Activated effector memory CD4-positive, alpha-beta T cell treated with anti-CD3 and anti-CD28 coated beads, Interleukin-2, amount 50 U/mL, for 16 hours (primary cell): Measurements from ENCODE around the gene LCORL.
A peak's percentile ranks its signal among the peaks of the same experiment; 100 is the strongest.

Source experiments
- DNase-seq: peaks from one replicate; pipeline ENCODE4 v3.0.0-alpha.2; 2020

Gene LCORL

DNA sequence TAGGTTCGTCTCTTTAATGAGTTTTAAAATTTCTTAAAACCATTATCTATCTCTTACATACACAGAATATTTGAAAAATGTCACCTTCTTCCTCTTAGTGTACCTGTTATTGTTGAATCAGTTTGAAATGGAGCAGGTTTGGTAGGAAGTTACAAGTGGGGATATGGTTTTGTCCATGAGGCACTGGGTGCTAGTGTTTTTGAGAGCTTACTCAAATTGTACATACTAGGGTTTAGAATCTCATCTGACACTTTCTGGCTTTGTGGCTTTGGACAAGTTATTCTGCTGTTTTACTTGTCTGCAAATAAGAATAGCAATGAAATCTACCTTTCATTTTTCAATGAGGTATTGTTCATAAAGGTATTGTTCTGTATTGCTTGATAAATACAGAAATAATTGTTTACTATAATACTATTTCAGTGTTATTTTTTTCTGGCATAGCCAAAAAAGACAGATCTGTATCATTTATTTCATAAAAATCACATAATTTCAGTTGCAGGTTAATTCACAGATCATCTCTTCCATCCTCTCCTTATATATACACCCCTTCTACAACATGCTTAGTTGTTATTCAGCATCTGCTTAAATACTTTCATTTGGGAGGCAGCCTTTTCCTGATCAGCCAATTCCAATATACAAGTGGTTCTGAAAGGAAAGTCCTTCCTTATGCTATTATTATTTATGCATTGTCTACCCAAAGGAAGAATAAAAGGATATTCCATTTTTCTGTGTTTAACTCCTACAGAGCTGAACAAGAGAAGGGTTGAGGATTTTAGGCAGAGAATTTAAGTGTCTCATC lies 197.5 kb downstream of the LCORL start:
- DNase-seq, result no peak

DNA sequence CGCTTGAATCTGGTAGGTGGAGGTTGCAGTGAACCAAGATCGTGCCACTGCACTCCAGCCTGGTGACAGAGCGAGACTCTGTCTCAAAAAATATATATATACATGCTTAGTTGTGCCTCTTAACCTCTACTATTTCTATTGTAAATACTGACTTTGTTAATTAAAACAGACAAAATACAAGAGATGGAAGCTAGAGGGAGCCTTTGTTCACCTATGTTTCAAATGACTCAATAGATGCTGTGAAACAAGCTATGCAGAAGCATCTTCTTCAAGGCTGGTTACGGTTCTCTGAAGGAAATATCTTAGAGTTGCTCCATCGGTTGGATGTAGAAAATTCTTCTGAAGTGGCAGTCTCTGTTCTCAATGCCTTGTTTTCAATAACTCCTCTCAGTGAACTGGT lies 204.5 kb downstream of the LCORL start:
- no peak for DNase-seq

- no peak for DNase-seq
These were observed 205.4 kb downstream of the LCORL start for GRCh38 chr4:17816142-17816541.

- DNase-seq, result no peak
These were observed 207.4 kb downstream of the LCORL start for GRCh38 chr4:17814140-17814539.

DNA sequence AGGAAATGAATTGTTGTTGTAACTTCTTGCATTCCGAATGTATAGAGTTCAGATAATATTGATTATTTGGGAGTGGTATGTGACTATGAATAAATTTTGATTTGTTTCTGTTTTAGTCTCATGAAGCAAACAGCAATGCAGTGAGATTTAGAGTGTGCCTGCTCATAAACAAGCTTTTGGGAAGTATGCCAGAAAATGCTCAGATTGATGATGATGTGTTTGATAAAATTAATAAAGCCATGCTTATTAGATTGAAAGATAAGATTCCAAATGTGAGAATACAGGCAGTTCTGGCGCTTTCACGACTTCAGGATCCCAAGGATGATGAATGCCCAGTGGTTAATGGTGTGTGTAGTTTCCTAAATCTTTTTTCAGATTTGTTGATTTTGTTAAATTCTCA lies 208.8 kb downstream of the LCORL start:
- DNase-seq, result no peak

DNA sequence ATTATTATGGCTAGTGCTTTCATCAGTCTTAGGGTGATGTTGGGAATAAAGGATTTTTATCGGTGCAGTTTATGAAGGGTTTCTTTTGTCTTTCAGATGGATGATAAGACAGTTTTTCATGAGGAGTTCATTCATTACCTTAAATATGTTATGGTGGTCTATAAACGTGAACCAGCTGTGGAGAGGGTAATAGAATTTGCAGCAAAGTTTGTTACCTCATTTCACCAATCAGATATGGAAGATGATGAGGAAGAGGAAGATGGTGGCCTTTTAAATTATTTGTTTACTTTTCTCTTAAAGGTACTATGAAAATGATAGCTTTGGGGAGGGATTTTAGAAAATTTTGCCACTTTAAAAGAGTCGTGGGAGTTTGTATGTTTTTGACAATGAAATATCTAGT lies 209.4 kb downstream of the LCORL start:
- DNase-seq, result no peak

GRCh38 chr4:17811078-17811603 lies 210.4 kb downstream of the LCORL start:
- no peak for DNase-seq

- DNase-seq, result peak; percentile 100
These were observed 211.1 kb downstream of the LCORL start, which contains the start of the genes DCAF16 and NCAPG for GRCh38 chr4:17810260-17811077. Gene DCAF16 (minus strand): TSS chr4:17810757. CDS start chr4:17804141, 6,616 bp downstream. Gene NCAPG (plus strand): TSS chr4:17810979. CDS start chr4:17811078, 99 bp downstream.

DNA sequence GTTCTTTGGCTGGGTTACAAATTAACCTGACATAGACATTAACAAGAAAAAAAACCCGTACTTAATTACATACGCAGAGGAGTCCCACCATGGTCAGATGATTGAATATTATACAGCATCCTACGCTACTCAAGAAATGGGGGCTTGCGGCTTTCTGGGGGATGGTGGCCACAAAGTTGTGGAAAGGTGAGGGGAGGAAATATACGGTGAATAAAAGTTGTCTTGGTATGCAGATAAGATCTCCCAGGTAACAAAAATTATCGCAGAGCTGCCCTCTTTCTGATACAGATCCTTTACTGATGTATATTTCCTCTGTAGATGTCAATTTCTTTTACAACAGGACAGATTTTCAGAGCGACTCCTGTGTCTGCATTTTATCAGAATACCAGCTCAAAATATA lies 211.9 kb downstream of the LCORL start:
- no peak for DNase-seq

DNA sequence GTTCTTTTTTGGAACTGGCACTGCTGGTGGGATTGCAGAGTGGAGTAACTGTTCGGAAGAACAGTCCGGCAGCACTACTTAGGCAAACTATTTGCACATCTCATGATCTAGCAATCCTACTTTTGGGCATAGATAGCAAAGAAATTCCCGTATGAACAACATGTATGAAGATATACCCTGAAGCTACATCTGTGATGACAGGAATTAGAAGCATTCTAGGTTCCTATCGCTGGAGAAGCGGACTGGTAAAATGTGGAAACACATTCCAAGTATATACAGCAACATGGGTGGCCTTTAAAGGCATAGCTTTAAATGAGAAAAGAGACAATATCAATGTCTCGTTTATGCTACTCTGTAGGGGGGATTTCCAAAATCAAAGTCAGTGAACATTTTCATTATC lies 214.1 kb downstream of the LCORL start:
- no peak for DNase-seq

DNA sequence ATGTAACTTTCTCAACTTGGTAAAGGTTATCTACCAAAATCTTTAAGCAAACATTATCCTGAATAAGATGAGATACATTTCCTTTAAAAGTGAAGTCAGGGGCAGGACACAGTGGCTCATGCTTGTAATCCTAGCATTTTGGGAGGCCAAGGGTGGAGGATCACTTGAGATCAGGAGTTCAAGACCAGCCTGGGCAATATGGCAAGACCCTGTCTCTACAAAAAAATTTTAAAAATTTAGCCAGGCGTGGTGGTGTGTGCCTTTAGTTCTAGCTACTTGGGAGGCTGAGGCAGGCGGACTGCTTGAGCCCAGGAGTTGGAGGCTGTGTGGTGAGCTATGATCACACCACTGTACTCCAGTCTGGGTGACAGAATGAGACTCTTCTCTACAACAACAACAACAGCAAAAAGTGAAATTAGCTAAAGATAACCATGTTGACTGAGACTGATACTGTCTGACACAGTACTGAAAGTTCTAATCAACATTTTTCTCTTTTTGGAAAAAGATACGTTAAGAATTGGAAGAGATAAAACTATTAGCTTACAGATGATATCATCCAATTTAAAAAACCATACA lies 215.9 kb downstream of the LCORL start:
- DNase-seq, result no peak

DNA sequence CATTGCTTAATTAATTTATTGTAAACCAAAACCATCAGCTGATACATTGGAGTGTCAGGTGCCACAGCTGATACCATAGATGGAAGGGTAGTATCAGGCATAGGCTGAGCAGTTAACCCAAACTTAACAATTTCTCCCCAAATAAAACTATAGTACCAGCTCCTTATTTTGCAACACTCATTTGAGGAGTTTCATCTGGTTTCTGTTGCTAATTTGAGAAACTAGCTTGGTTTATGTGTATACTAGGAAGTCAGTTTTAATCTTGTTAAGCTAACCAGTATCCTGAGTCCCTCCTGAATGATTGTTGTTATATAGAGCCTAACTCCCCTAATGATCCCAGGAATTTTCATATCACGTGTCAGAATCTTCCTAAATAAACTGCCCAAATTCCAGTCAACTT lies 223.7 kb downstream of the LCORL start:
- DNase-seq, result no peak

- no peak for DNase-seq
These were observed 226.8 kb downstream of the LCORL start for GRCh38 chr4:17794730-17795129.
